Activated CD8-positive, alpha-beta memory T cell treated with anti-CD3 and anti-CD28 coated beads, Interleukin-2, amount 10 ng/mL, durations not matched to agents 7 days and 5 days (primary cell): ENCODE results near the gene TMEM129. TPM values are rescaled to one million over a fixed set of nuclear protein-coding genes. Genes with fewer than 3 reads are reported as not detected.
"Not testable (repeated sequence)": the region's sequence is repeated elsewhere in the genome, so short reads cannot be mapped to it uniquely, and the experiment has no call there.

ENCODE experiments used
- ATAC-seq: fragments of 150-1000 bp; cut with Tn5 transposase; one replicate; pipeline ENCODE4 v1.10.0; 2021; ENCODE audit warnings: moderate library complexity
- CTCF ChIA-PET: fragments of 350-600 bp; sonication (Branson Sonifier 250); formaldehyde crosslinking; loops from one replicate; lab custom pipeline; 2021; ENCODE audit warnings: antibody characterized with exemption; lab: Charles Lee
- DNase-seq: peaks from one replicate; pipeline ENCODE4 v3.0.0-alpha.2; 2020
- H3K27ac Mint-ChIP-seq: one replicate; pipeline ENCODE4 v1.8.0; 2021; ENCODE audit warnings: mild to moderate bottlenecking, mixed read lengths
- H3K27me3 Mint-ChIP-seq: one replicate; pipeline ENCODE4 v1.8.0; 2021; ENCODE audit warnings: mixed read lengths
- H3K36me3 Mint-ChIP-seq: one replicate; pipeline ENCODE4 v1.8.0; 2021; ENCODE audit warnings: mild to moderate bottlenecking, mixed read lengths
- H3K4me1 Mint-ChIP-seq: one replicate; pipeline ENCODE4 v1.8.0; 2021; ENCODE audit warnings: mixed read lengths
- H3K4me3 Mint-ChIP-seq: one replicate; pipeline ENCODE4 v1.8.0; 2021; ENCODE audit warnings: mild to moderate bottlenecking, moderate library complexity, mixed read lengths
- H3K9me3 Mint-ChIP-seq: one replicate; pipeline ENCODE4 v1.8.0; 2022; ENCODE audit warnings: low read depth, mixed read lengths
- total RNA-seq, 2 experiments: library from RNA; stranded (reverse); gene quantifications; one replicate each; pipeline ENCODE4 v1.2.3, GENCODE V29; 2021

Gene TMEM129
- total RNA-seq, 2 experiments from 2014 or later = 22.5 to 24.7 TPM

DNA sequence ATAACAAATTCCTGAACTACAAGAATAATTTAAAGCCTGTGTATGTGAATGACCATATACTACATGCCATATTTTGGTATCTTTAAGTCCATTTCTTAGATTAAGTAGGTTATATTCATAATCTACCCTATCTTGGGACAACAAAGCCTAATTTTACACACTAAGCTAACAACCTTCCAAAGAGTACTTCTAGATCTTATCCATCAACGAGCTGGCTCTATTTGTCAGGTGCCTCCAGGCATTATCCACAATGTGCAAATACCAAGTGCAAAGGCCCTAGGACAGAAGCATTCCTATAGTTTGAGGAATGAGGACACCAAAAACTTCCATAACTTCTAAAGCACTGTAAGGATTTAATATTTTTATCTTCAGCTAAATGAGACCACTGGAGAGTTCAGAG lies 12.5 kb downstream of the TMEM129 start:
- Mint-ChIP-seq H3K4me3 (peak overlapping the region; percentile 41), H3K27ac (peak overlapping the region; percentile 32), H3K9me3 (no peaks in the 10 kb centered on the region), H3K27me3 (no peaks in the 10 kb centered on the region), H3K4me1 (peaks cover 63% of the 10 kb centered on the region), H3K36me3 (peaks cover 59% of the 10 kb centered on the region)
- ATAC-seq (no peak), DNase-seq (no peak)
- CTCF ChIA-PET = interaction anchor here (0.6 to 12.3 kb wide), 6 partner anchors 9 to 147 kb away, joined by 3 to 144 read pairs (median 12); partner anchors contain the start of genes LETM1, TACC3 and TMEM129

DNA sequence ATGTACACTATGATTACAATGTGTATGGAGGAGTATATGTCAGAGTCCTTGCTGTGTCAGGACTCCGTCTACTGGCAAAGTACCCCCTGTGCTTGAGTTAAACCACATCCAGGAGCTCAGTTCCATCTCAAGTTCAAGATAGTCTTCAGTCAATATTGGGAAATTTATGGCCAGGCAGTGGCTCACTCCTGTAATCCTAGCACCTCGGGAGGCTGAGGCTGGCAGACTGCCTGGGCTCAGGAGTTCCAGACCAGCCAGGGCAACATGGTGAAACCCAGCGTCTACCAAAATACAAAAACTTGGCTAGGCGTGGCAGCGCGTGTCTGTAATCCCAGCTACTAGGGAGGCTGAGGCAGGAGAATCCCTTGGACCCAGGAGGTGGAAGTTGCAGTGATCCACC lies 14.8 kb downstream of the TMEM129 start:
- CTCF ChIA-PET = interaction anchor here (2.0 to 12.3 kb wide), 2 partner anchors 12 to 193 kb away, joined by 4 to 144 read pairs; no protein-coding TSS in a partner anchor

DNA sequence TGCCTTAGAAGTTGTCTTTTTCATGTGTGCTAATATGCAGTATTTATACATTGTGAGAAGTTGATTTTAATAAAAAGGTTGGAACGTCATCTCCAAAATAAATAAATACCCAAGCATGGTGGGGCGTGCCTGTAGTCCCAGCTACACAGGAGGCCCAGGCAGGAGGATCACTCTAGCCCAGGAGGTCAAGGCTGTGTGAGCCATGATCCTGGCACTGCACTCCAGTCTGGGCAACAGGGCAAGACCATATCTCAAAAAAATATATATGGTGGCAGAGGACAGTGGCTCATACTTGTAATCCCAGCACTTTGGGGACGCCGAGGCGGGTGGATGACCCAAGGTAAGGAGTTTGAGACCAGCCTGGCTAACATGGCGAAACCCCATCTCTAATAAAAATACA lies 15.4 kb downstream of the TMEM129 start:
- Mint-ChIP-seq H3K36me3 (peaks cover 61% of the 10 kb centered on the region), H3K27me3 (no peaks in the 10 kb centered on the region), H3K27ac (no peak overlapping the region), H3K4me1 (peaks cover 70% of the 10 kb centered on the region), H3K9me3 (no peaks in the 10 kb centered on the region), H3K4me3 (no peak overlapping the region)
- ATAC-seq = no peak
- no peak for DNase-seq
- CTCF ChIA-PET = interaction anchor here (12.3 kb wide), 1 partner anchor 11 kb away, joined by 144 read pairs; no protein-coding TSS in a partner anchor

More for the DNA sequence above, 14.8 kb downstream of the TMEM129 start:
- ATAC-seq (no peak), DNase-seq (no peak)
- Mint-ChIP-seq H3K27me3 (no peaks in the 10 kb centered on the region), H3K36me3 (peaks cover 65% of the 10 kb centered on the region), H3K4me1 (peaks cover 74% of the 10 kb centered on the region), H3K27ac (no peak overlapping the region), H3K9me3 (no peaks in the 10 kb centered on the region), H3K4me3 (no peak overlapping the region)

GRCh38 chr4:1703867-1704266 lies 17.3 kb downstream of the TMEM129 start:
- Mint-ChIP-seq H3K27me3 (no peaks in the 10 kb centered on the region), H3K4me3 (no peak overlapping the region), H3K36me3 (peaks cover 63% of the 10 kb centered on the region), H3K4me1 (peaks cover 56% of the 10 kb centered on the region), H3K9me3 (no peaks in the 10 kb centered on the region), H3K27ac (peak overlapping the region; percentile 33)
- ATAC-seq (no peak), DNase-seq (no peak)
- CTCF ChIA-PET = interaction anchor here (1.1 to 12.3 kb wide), 2 partner anchors 9 to 17 kb away, joined by 3 to 144 read pairs; partner anchors contain the start of genes TACC3 and TMEM129

DNA sequence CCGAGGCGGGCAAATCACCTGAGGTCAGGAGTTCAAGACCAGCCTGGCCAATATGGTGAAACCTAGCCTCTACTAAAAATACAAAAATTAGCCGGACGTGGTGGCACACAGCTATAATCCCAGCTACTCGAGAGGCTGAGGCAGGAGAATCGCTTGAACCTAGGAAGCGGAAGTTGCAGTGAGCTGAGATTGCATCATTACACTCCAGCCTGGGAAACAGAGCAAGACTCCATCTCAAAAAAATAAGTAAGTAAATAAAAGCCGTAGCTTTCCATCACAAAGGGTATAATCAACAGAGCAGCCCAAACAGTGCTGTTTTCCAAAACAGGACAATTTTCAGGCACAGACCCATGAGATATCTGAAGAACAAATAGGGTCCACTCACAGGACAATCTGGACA lies 19.5 kb downstream of the TMEM129 start:
- Mint-ChIP-seq H3K36me3 (peaks cover 61% of the 10 kb centered on the region), H3K4me1 (peaks cover 45% of the 10 kb centered on the region)
- ATAC-seq, H3K27me3 Mint-ChIP-seq, DNase-seq, H3K9me3 Mint-ChIP-seq, H3K4me3 Mint-ChIP-seq, H3K27ac Mint-ChIP-seq: not testable (repeated sequence)
- CTCF ChIA-PET = interaction anchor here (1.3 to 11.5 kb wide), 2 partner anchors 8 to 23 kb away, joined by 7 to 278 read pairs; partner anchors contain the start of genes TACC3 and TMEM129

DNA sequence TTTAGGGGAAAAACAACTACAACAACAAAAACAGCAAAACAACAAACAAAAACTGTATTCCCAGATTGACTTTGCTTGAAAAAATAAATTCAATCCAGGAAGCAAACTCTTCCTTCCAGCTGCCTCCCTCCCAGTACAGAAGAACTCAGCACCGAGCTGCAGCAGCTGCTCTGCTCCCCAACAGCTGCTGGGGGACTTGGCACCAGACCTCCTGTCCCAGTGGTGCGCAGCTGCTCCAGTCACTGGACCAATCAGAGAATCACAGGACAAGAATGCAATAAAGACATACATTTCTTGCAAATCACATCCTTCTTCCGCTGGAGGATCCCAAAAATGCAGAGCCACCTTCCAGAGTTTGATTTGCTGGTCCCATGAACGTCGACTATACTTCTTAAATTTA lies 25.2 kb downstream of the TMEM129 start:
- CTCF ChIA-PET = interaction anchor here (0.7 to 11.5 kb wide), 4 partner anchors 13 to 57 kb away, joined by 3 to 278 read pairs (median 74); partner anchors contain the start of genes SLBP, TACC3 and TMEM129
- H3K27me3 Mint-ChIP-seq = no peaks in the 10 kb centered on the region

GRCh38 chr4:1693131-1693896 lies 27.8 kb downstream of the TMEM129 start:
- Mint-ChIP-seq H3K27ac (peak overlapping the region; percentile 74), H3K4me1 (peaks cover 4% of the 10 kb centered on the region), H3K36me3 (peaks cover 56% of the 10 kb centered on the region), H3K4me3 (no peak overlapping the region), H3K27me3 (no peaks in the 10 kb centered on the region), H3K9me3 (no peaks in the 10 kb centered on the region)
- ATAC-seq (peak; percentile 93), DNase-seq (peak; percentile 82)
- CTCF ChIA-PET = interaction anchor here (0.7 to 11.5 kb wide), 25 partner anchors 9 to 265 kb away, joined by 3 to 278 read pairs (median 4); partner anchors contain the start of genes FAM53A, SLBP, TACC3 and TMEM129

More for the DNA sequence above, 25.2 kb downstream of the TMEM129 start:
- Mint-ChIP-seq H3K4me1 (peaks cover 10% of the 10 kb centered on the region), H3K9me3 (no peaks in the 10 kb centered on the region), H3K4me3 (no peak overlapping the region), H3K27ac (no peak overlapping the region), H3K36me3 (peaks cover 59% of the 10 kb centered on the region)
- ATAC-seq (no peak), DNase-seq (no peak)

GRCh38 chr4:1691737-1692373 lies 29.3 kb downstream of the TMEM129 start:
- H3K9me3 Mint-ChIP-seq = no peaks in the 10 kb centered on the region
- H3K27ac Mint-ChIP-seq = no peak overlapping the region
- H3K27me3 Mint-ChIP-seq = no peaks in the 10 kb centered on the region
- H3K36me3 Mint-ChIP-seq = peaks cover 49% of the 10 kb centered on the region
- H3K4me1 Mint-ChIP-seq = peaks cover 4% of the 10 kb centered on the region
- DNase-seq (no peak), ATAC-seq (no peak)
- CTCF ChIA-PET = interaction anchor here (1.0 to 11.5 kb wide), 3 partner anchors 17 to 57 kb away, joined by 3 to 278 read pairs (median 144); partner anchors contain the start of genes SLBP, TACC3 and TMEM129
- no peak overlapping the region for H3K4me3 Mint-ChIP-seq

DNA sequence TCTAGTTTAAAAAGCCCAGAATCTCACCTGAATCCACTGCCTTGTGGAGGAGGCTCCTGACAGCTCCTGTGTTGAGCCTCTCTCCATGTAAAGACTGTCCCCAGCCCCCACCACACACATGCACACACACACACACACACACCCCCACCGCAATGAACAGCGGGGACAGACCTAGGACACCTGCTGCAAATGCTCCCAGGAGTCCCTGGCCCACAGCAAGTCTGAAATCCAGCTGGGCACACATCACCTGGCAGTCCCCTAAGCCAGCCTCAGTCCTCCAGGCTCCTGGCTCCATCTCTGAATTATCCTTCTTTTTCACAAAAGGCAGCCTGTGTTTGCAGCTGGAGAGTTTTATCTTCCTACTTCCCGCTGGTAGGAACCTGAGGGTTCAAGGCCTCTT lies 30.4 kb downstream of the TMEM129 start:
- no peaks in the 10 kb centered on the region for H3K9me3 Mint-ChIP-seq

GRCh38 chr4:1686440-1687036 lies 34.6 kb downstream of the TMEM129 start:
- CTCF ChIA-PET = no interaction called here
- ATAC-seq = no peak
- peaks cover 13% of the 10 kb centered on the region for H3K27me3 Mint-ChIP-seq
- H3K4me1 Mint-ChIP-seq = peaks cover 9% of the 10 kb centered on the region
- no peaks in the 10 kb centered on the region for H3K9me3 Mint-ChIP-seq
- peaks cover 19% of the 10 kb centered on the region for H3K36me3 Mint-ChIP-seq
- H3K4me3 Mint-ChIP-seq = no peak overlapping the region
- no peak overlapping the region for H3K27ac Mint-ChIP-seq
- DNase-seq = no peak

More for the DNA sequence above, 30.4 kb downstream of the TMEM129 start:
- Mint-ChIP-seq H3K36me3 (peaks cover 42% of the 10 kb centered on the region), H3K4me1 (peaks cover 4% of the 10 kb centered on the region), H3K27ac (no peak overlapping the region), H3K4me3 (no peak overlapping the region), H3K27me3 (no peaks in the 10 kb centered on the region)
- DNase-seq = no peak
- CTCF ChIA-PET = interaction anchor here (11.5 kb wide), 1 partner anchor 34 kb away, joined by 278 read pairs; the partner anchor contains the start of genes TACC3 and TMEM129
- ATAC-seq = no peak

DNA sequence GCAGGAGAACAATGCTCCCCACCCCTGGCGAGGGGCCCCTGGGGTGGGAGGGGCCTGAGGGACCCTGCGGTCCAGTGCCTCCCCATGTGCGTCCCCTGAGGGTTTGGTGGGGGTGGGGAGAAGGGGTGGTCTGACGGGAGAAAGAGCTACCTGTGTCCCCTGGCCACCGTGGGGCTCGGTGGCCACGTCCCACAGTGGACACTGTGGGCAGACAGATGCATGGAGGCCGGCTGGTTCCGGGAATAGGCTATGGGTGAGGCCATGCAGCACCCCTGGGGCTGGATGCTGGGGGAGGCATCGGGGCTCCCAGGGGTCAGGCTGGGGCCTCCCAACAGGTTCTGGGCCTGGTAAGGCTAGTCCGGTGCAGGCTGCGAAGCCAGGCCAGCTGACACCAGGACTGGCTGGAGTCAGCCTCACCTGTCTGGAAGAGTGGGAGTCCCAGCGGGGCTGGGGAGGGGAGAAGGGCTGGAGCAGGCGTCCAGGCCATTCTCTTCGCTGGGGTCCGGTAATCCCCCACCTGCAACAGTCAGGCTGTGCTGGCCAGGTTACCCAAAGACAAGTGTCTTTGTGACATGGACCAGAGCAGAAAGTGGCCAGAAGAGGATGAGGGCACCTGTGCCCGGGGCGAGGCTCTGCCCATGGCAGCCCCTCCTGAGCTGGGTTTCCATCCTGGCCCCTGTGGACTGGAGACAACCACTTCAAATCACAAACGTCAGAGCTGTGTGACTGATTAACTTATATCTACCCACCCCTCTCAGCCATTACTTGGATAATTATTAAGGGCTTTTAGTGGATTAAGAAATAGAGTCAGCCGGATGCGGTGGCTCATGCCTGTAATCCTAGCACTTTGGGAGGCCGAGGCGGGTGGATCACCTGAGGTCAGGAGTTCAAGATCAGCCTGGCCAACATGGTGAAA lies 35.6 kb downstream of the TMEM129 start:
- Mint-ChIP-seq H3K27me3 (peaks cover 13% of the 10 kb centered on the region), H3K4me3 (peak overlapping the region; percentile 48), H3K4me1 (peaks cover 9% of the 10 kb centered on the region), H3K36me3 (peaks cover 11% of the 10 kb centered on the region), H3K27ac (no peak overlapping the region), H3K9me3 (no peaks in the 10 kb centered on the region)
- CTCF ChIA-PET = no interaction called here
- no peak for ATAC-seq
- peak; percentile 46 for DNase-seq
